Head of caudate nucleus (tissue), 42 donors: ENCODE results near the gene NELFB.

Experiments used
- DNase-seq, 42 donors: peaks; one replicate each; pipeline versions ENCODE4 v3.0.0 to v3.0.0-alpha.2; 2020 to 2021; ENCODE audit warnings: mixed read lengths in 7 of 42
- intact Hi-C: fragments of 100-400 bp; cut with DNase I; formaldehyde crosslinking; loops from one replicate; pipeline ENCODE4 v1.15.0; 2022

Gene NELFB

DNA sequence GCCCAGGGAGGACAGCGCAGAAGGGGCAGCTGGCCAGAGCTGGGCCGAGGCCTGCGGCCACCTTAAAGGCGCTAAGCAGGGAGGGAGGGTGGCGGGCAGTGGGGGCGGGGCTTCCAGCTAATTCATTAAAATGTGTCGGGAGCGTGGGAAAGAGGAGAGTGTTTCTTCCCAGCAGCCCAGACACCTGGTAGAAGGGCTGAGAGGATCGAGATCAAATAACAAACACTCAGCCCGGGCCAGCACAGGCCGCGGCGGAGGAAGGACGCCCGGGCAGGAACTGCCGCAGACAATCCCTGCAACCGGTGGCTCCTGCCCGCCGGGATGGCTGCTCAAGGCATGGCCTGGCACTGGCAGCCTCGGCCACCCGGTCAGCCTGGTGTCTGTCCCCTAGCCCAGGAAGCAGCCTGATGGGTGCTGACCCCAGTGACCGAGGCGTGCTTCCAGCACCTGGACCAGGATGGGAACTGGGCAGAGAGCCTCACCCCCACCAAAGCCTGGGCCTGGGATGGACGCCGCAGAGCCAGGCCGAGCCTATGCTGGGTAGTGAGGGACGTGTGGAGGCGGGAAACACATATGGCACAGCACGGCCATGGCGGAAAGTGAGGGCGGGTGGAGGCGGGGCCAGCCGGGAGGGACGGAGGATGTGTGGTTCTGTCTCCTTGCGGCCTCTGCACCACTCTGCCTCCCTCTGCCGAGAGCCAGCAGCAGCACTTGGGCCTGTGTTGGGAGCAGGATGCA, 50.1 kb downstream of the NELFB start:
- intact Hi-C loops: loop anchor here (10.0 kb wide), 1 partner anchor 120 kb away; the partner anchor contains the start of genes EXD3 and NOXA1
- peak in 12 of 42 donors; percentile 30 to 69 (median 52) for DNase-seq

- intact Hi-C loops: loop anchor here (10.0 kb wide), 1 partner anchor 119 kb away; the partner anchor contains the start of genes EXD3 and NOXA1
- no peak for DNase-seq
Observed at GRCh38 chr9:137305798-137306065, 50.6 kb downstream of the NELFB start.

GRCh38 chr9:137306066-137306849, 51.1 kb downstream of the NELFB start:
- intact Hi-C loops: loop anchor here (10.0 kb wide), 1 partner anchor 119 kb away; the partner anchor contains the start of genes EXD3 and NOXA1
- peak in 3 of 42 donors; percentile 5 to 37 (median 11) for DNase-seq

DNA sequence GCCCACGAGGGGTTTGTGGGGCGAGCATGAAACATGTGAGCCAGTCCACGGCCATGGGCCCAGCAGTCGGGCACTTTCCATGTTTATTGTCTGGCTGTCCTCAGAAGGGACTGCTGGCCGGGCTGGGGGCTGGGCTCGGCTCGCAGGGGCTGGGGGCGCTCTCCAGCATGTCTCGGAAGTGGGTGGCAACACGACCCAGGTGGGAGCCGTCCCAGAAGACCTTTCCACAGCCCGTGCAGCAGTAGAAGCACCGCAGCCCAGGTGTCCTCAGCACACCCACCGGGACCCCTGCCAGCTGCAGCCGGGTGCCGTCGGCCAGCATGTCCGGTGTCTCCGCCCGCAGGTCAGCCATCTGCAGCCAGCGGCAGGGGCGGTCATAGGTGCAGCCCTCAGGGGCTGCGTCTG, 51.7 kb downstream of the NELFB start:
- DNase-seq: peak in 1 of 42 donors; percentile 42
- intact Hi-C loops: loop anchor here (10.0 kb wide), 1 partner anchor 118 kb away; the partner anchor contains the start of genes EXD3 and NOXA1

DNA sequence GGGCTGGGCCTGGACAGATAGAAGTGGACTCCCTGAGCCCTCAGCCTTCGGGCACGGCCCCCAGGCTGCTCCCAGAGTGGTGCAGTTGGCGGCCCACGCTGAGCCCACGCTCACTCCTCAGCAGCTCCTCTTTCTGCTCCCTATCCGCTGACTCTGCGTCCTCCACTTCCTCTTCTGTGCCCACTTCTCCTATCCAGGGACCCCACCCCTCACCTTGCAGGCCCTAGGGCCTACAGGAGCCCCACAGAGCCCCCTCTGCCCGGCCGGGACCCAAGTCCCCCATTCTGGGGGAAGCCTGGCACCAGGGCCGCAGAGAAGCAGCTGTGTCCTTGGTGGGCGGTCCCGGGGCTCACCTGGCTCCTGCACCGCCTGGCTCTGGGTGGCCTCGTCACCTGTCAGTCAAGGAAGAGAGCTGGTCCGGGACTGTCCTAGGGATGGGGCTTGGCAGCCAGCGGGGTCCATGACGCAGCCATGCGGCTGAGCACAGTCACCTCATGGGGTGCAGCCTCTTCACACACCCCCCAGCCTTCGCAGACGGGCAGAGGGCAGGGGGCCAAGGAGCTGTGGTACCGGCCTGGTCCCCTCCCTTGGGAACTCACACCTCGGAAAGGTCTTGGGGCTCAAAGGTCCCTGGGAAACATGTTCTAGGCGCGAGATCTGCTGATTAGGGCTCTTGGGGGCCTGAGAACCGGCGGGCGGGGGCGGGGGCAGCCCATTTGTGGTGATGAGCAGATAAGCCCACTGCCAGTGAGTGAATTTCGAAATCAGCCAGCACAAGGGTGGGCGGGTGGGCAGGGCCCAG, 52.3 kb downstream of the NELFB start:
- intact Hi-C loops: loop anchor here (10.0 kb wide), 1 partner anchor 117 kb away; the partner anchor contains the start of genes EXD3 and NOXA1
- DNase-seq: peak in 3 of 42 donors; percentile 5 to 44 (median 13)

GRCh38 chr9:137308057-137308619, 53.0 kb downstream of the NELFB start:
- intact Hi-C loops: loop anchor here (10.0 kb wide), 1 partner anchor 117 kb away; the partner anchor contains the start of genes EXD3 and NOXA1
- peak in 1 of 42 donors; percentile 43 for DNase-seq

GRCh38 chr9:137309368-137310188, 54.5 kb downstream of the NELFB start:
- intact Hi-C loops: loop anchor here (10.0 kb wide), 1 partner anchor 115 kb away; the partner anchor contains the start of genes EXD3 and NOXA1
- DNase-seq: peak in 3 of 42 donors; percentile 7 to 40 (median 15)

DNA sequence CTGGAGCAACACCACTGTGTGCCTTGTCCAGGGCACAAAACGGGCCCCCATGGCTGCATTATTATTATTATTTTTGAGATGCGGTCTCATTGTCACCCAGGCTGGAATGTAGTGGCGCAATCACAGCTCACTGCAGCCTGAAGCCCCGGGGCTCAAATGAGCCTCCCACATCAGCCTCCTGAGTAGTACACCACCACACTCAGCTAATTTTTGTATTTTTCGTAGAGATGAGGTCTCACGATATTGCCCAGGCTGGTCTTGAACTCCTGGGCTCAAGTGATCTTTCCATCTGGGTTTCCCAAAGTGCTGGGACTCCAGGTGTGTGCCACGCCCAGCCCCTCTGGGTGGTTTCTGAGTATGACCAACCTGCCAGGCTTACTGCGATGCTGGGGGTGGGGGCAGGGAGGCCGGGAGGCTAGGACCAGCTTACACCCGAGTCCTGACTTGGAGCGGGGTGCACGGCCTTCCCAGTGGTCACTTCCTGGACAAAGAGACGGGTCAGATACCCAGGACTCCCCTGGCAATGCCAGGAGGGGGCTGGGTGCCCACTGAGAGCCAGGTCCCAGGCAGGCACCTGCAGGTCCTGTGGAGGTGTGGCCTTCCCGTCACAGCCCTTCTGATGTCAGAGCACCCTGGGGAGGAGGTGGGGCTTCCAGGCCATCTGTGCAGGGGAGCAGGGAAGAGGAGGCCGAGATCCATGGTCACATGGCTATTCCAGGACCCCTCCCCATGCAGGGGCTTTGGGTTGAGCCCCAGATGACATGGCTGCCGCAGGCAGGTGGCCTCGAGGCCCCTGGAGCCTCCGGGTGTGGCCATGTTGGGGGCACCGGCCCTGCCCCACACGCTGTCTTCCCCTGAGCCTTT, 55.3 kb downstream of the NELFB start:
- peak in 3 of 42 donors; percentile 8 to 30 (median 27) for DNase-seq
- intact Hi-C loops: no loop called here

DNA sequence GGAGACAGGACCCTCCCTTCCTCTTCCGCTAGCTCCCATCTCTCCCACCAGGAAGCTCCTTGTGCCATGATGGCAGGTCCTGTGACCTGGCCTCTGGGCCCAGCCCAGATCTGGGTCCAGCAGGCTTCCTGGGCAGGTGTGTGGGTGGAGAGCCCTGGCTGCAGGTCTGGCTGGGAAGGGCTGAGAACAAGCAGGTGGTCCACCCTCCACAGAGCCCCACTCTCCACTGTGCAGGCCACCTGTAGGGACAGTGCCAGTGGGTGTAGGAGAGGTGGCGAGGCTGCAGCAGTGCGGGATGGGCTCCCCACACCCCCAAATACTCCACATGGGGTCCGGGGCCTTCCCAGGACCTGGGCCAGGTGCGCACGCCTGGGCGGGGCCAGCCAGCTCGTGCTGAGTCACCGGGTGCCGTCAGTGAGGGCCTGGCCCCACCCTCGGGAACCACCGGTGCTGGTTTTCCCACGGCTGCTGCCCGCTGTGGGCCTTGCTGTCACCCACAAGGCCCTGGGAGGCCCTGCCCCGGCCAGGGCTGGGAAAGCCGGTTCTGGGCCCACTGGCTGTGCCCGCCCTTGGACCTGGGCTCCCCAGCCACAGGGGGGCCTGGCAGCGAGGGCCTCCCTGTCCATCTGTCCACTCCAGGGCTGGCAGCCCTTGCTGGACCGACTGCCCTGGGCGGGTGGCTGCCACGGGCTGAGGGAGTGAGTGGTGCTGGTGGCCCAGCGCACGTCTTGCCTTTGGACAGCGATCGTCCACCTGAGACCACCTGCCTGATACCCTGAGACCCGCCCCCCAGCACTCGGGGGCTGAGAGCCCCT, 56.3 kb downstream of the NELFB start:
- DNase-seq: peak in 9 of 42 donors; percentile 1 to 42 (median 13)

DNA sequence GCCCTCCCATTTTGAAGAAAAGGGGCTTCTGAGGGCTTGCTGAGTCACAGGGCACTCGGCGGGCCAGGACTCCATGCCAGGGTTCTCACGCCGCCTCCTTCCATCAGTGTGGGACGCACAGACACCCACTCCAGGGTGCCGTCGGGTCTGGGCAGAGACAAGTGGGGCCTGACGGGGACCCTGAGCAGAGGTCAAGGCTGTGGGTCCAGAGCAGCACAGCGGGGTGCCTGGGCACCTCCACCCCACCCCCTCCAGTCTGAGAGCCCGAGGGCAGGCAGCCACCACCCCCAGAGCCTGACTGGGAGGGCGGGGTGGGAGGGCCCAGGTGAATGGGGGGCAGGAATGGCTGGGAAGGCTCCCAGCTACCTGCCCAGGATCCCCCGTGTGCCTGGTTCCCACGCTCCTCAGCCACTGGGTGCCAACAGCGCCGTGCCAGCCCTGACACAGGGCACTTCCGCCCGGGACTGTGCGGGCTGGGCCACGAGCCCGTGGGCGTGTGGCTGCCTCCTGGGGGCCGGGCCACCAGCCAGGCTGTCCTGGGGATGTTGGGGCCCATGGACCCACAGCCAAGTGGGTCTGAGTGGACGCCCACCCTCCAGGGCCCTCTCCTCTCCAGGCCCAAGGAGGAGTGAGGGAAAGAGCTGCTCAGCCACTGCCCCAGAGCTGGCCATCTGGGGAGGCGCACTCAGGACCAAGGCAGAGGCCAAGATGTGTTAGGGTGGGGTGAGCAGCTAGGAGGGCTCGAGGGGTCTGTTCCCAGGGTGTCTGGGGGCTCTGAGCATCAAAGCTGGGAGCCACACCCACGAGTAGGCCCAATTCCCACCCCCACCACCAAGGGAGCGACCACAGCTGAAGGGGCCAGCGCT, 57.1 kb downstream of the NELFB start:
- intact Hi-C loops: no loop called here
- DNase-seq: peak in 6 of 42 donors; percentile 2 to 36 (median 14)

More for the DNA sequence above, 56.3 kb downstream of the NELFB start:
- intact Hi-C loops: no loop called here

DNA sequence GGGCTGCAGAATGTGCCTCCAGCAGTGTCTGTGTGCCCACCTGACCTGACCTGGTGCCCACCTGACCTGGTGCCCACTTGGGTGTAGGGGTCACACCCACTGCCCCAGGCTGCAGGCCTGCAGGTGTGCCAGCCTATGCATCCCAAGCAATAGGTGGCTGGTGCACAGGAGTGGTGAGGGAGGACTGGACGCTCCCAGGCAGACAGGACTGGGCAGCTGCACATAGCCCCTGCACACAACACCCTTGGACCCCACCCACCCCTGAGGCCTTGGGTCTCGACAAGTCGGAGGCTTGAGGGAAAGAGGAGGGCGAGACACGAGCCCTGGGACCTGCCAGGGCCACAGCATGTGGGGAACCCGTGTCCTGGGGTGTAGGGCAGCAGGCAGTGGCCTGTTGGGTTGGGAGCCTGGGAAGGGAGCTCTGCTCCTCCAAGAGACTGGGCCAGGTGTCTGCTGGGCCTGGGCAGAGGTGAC, 57.8 kb downstream of the NELFB start:
- DNase-seq: peak in 8 of 42 donors; percentile 2 to 37 (median 22)
- intact Hi-C loops: no loop called here

- intact Hi-C loops: no loop called here
- peak in 6 of 42 donors; percentile 2 to 41 (median 14) for DNase-seq
Observed at GRCh38 chr9:137313326-137313936, 58.3 kb downstream of the NELFB start.

- peak in 5 of 42 donors; percentile 2 to 37 (median 25) for DNase-seq
- intact Hi-C loops: no loop called here
Observed at GRCh38 chr9:137313956-137314560, 58.9 kb downstream of the NELFB start.
